ENCODE measurements around the gene IRX4. TPM values are rescaled to one million over a fixed set of nuclear protein-coding genes. Genes with fewer than 3 reads are reported as not detected.

IRX4 gene
- total and polyA plus RNA-seq, 9 of the 15 experiments (the other 6 are each of a cell fraction or from before 2014, with no cell fraction given) = not detected

GRCh38 chr5:1913578-1913977, 30.9 kb upstream of the IRX4 start (continued):
- TF ChIP-seq ZNF449 (CRISPR knock-in tag; IDR thresholded peaks at IDR 0.05) (no peak), CTBP1 (IDR thresholded peaks at IDR 0.05; ENCODE audit: borderline replicate concordance) (no peak), HMBOX1 (IDR thresholded peaks at IDR 0.05) (no peak), ZBTB26 (CRISPR knock-in tag; IDR thresholded peaks at IDR 0.05) (no peak), IRF2 (CRISPR knock-in tag; IDR thresholded peaks at IDR 0.05) (no peak), ZNF780A (CRISPR knock-in tag; IDR thresholded peaks at IDR 0.05) (no peak), NR2C2 (CRISPR knock-in tag; IDR thresholded peaks at IDR 0.05) (no peak), NR2C2 (tag; IDR thresholded peaks at IDR 0.05) (no peak)

All from K562 (cell line).